Measurements from ENCODE around the gene EFHC1.

- TF ChIP-seq REST (IDR thresholded peaks at IDR 0.05; ENCODE audit: insufficient read depth in 1 of 2, low read depth in 2 of 2, low read length in 1 of 2) (no peak), CTCF (IDR thresholded peaks at IDR 0.05) (no peak), POLR2AphosphoS5 (IDR thresholded peaks at IDR 0.05; ENCODE audit: low read depth, low read length) (no peak)
Measured at GRCh38 chr6:52549428-52549827, 129.3 kb downstream of the EFHC1 start.

Measured in Panc1 (cell line).